Activated CD8-positive, alpha-beta memory T cell treated with anti-CD3 and anti-CD28 coated beads for 48 hours (primary cell): Measurements from ENCODE around the gene SMARCA4.
"Not testable (repeated sequence)": the region's sequence is repeated elsewhere in the genome, so short reads cannot be mapped to it uniquely, and the experiment has no call there.

Source experiments
- DNase-seq, 3 experiments: peaks; one replicate each; pipeline ENCODE4 v3.0.0-alpha.2; 2020; ENCODE audit warnings: low read depth in 2 of 3, low spot score in 2 of 3

SMARCA4 gene

DNA sequence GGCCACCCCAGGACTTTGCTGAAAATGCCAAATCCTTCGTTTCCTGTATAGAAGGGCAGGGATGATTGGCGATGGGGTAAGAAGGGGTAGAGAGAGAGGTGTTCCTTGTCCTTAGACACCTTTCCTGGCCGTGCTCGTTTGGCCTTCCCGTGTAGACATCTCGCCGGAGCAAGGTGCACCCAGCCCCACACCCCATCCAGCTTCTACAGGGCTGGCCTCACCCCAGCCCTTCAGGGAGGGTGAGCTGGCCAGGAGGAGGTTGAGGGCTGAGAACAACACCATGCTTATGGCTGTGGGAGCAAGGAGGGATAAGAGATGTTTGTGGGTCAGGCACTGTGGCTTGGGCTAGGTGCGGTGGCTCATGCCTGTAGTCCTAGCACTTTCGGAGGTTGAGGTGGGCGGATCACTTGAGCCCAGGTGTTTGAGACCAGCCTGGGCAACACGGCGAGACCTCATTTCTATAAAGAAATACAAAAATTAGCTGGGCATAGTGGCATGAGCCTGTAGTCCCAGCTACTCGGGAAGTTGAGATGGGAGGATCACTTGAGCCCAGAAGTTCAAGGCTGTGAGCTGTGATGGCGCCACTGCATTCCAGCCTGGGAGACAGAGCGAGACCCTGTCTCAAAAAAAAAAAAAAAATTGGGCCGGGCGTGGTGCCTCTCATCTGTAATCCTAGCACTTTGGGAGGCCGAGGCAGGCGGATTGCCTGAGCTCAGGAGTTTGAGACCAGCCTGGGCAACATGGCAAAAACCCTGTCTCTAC lies 15.5 kb downstream of the SMARCA4 start:
- DNase-seq = no peak

DNA sequence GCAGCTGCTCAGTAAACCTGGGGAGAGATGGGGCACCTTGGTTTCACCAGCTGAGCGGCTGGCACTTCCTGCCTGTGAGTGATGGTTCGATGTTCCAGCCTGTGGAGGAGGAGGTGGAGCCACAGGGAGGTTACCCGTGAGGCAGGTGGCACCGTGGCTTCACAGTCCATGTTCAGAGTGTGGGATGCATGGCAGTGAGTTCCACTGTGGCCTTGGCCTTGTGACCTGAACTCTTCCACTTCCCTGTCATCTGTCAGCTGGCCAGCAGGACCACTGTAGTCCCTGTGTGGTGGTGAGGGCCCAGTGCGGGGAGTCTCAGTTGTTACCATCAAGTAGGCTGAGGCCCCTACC lies 16.9 kb downstream of the SMARCA4 start:
- DNase-seq = no peak

DNA sequence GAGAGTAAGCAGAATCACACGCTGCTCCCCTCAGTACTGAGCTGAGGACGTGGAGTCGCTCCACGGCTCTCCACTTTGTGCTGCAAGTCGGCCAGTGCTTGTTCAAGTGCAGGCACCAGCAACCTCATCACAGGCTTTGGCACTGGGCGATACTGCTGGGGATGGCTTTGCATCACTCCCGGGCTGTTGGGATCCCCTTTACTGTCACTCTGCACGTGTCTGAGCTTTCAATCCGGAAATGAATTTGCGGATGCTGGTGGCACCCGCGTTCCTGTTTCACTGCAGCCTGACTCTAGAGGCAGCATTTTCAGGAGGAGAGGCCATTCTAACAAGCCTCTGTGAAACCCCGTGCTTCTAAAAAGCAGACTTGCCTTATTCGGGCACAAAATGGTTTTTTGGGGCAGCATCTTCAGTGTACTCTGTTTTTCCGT lies 19.1 kb downstream of the SMARCA4 start:
- DNase-seq = no peak

DNA sequence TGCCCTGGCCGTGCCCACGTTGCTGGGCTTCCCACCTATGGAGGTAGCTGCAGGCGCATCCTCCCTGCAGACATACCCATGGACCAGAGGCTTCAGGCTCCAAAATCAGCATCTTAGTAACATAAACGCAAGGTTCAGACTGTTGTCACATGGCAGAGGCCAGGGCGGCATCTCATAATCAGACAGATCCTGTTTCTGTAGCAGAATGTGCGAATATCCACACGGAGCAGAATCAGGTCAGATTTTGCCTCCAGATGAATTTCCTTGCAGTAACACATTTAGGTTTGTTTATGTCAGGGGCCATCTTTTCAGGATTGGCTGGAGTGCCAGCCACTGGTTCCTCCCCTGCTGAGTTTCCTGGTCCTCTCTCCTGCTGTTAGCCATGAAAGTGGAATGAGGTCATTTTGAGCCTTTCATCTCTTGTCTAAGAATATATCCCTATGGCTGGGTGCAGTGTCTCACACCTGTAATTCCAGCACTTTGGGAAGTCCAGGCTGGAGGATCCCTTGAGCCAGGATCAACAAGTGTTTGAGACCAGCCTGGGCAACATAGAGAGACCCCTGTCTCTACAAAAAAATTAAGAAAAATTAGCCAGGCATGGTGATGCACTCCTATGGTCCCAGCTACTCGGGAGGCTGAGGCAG lies 20.5 kb downstream of the SMARCA4 start:
- DNase-seq = no peak

DNA sequence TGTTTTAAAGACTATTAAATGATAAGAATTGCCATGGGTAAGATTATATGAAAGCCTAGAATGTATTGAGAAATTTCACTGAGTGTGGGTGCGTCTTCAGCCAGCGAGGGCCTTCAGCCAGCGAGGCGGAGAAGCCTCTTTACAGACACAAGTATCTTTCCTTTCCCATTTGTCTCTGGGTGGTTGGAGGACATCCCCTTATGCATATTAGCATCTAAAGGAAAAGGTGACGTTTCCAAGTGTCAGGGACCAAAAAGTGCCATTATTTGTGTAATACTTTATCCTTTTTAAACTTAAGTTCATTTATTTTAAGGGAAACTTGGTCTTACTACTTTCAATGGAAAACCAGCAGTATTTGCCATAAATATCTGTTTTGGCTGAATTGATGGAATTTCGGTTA lies 22.2 kb downstream of the SMARCA4 start:
- no peak for DNase-seq

DNA sequence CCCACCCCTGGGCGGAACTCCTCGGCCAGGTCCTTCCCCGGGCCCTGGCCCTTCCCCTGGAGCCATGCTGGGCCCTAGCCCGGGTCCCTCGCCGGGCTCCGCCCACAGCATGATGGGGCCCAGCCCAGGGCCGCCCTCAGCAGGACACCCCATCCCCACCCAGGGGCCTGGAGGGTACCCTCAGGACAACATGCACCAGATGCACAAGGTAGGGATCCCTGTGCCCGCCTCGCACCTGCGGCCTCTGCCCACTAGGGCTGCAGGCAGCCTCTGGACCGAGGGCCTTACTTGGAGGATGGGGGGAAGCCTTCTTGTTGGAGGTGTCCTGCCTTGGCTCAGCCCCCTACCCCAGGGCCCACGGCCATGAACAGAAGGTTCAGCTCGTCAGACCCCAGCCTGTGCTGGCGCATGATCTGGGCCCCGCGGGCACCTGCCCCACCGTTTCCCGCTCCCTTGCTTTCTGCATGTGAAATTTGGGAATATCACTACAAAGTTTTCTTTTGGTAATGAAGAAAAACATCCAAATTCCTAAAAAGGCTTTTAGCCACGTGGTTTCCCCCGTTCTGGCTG lies 23.4 kb downstream of the SMARCA4 start:
- DNase-seq = no peak

DNA sequence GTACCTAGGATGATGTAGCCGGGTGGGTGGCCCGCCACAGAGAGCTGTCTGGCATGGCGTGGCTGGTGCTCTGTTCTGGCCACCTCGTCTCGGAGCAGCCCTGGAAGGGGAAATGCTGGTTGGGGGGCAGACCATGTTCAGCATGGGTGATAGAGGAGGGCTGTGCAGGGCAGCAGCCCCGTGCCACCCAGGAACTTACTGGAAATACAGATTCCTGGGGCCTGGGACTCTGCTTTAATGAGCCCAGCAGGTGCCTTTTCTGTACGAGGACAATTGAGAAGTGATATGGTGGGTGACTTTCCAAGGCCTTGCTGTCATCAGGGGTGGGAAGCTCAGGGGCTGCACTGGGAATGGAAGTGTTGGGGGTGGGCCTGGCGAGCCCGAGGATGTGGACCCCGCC lies 24.7 kb downstream of the SMARCA4 start:
- DNase-seq = no peak

DNA sequence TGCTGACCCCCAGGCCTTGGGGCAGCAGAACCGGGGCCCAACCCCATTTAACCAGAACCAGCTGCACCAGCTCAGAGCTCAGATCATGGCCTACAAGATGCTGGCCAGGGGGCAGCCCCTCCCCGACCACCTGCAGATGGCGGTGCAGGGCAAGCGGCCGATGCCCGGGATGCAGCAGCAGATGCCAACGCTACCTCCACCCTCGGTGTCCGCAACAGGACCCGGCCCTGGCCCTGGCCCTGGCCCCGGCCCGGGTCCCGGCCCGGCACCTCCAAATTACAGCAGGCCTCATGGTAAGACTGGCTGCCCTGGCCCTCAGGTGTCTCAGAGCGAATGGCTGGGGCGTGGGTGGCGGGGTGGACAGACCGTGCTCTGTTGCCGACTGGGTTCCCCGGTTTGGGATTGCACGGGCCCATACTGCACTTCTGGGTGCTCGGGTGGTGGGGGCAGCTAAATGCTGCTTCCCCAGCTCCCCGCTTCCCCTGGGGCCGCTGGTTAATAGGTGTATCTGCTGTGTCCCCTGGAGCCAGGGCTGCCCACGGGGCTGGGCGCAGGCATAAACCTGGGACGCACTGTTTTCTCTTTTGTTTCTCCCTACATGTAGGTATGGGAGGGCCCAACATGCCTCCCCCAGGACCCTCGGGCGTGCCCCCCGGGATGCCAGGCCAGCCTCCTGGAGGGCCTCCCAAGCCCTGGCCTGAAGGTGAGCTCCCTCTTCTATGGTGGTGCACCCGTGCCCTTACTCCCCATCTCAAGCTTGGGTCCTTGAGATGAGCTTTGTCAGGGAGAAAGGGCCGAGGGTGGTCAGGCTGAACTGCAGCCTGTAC lies 25.7 kb downstream of the SMARCA4 start:
- DNase-seq = no peak

DNA sequence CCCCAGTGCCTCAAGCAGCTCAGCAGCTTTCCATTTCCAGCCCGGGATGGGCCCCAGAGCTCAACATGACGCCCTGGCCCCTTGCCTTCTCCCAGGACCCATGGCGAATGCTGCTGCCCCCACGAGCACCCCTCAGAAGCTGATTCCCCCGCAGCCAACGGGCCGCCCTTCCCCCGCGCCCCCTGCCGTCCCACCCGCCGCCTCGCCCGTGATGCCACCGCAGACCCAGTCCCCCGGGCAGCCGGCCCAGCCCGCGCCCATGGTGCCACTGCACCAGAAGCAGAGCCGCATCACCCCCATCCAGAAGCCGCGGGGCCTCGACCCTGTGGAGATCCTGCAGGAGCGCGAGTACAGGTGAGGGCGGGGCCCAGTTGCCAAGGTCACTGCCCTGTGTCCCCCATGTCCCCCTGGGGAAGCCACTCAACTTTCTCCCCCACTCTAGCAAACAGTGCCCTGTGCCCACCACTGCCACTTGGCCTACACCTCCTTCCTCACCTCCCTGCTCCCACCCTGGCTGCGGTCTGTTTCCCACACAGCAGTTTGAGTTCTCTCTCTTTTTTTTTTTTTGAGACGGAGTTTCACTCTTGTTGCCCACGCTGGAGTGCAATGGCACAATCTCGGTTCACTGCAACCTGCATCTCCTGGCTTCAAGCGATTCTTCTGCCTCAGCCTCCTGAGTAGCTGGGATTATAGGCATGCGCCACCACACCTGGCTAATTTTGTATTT lies 26.9 kb downstream of the SMARCA4 start:
- DNase-seq = no peak

DNA sequence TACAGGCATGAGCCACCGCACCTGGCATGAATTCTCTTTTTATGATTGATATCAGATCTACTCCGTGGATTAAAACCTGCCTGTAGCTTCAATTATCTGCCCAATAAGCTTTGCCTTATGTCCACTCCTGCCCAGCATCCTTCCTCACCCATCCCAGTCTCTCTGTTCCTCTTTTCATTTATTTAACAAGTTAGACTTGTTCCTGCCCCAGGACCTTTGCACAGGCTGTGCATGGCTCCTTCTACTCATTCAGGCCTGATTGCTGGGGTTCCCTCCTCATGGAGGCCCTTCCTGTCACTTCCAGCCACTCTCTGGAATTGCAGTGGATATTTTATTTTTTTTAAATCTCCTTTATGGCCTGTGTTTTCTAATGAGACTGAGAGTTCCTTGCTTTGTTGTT lies 27.6 kb downstream of the SMARCA4 start:
- no peak for DNase-seq

DNA sequence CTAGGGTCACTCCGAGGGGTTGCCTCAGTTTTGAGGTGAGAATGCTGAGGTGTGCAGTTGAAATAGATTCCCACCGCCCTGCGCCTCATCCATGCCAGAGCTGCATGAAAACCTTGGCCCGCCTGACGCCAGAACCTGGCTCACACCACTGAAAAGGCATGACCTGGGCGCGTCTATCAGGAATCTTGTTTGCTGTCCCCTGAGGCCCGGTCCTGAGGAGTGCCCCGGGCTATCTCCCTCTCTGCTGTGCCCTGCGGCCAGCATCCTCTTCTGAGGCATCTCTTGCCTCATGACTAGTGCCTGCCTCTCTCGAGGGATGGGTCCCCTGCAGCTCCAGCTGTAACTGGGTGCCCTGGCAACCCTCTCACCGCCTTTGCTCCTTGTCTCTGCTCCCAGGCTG lies 28.1 kb downstream of the SMARCA4 start:
- no peak for DNase-seq

DNA sequence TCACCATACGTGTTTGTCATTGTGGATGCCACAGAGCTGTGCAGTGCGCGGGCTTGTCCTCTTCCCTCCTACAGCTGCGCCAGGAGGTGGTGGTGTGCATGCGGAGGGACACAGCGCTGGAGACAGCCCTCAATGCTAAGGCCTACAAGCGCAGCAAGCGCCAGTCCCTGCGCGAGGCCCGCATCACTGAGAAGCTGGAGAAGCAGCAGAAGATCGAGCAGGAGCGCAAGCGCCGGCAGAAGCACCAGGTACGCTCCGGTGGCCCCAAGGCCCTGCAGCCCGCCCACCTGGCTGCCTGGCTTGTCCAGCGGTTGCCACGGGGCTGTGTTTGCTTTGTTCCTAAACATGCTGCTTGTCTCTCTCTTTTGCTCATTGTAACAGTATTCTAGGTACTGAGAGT lies 30.2 kb downstream of the SMARCA4 start:
- no peak for DNase-seq

DNA sequence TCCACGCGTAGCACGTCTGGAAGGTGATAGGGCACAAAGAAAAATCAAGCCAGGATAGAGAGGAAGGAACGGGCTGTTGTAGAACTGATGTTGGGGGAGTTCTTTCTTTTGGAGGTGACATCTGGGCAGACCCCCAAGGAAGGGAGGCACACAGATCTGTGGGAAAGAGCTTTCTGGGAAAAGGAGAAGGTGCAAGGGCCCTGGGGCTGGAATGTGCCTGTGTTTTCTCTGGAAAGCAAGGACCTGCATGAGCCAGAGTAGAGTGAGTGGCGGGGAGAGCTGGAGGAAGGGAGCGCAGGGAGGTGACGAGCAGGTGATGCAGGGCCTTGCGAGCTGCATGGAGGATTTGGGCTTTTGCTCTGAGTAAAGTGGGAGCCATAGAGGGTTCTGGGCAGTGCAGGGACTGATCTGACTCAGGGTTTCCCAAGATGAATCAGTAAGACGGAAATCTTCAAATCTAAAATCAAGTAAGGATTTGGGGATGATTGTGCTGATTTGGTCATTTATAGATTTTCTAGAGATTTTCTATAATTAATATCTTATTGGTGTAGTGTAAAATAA lies 30.8 kb downstream of the SMARCA4 start:
- no peak for DNase-seq

DNA sequence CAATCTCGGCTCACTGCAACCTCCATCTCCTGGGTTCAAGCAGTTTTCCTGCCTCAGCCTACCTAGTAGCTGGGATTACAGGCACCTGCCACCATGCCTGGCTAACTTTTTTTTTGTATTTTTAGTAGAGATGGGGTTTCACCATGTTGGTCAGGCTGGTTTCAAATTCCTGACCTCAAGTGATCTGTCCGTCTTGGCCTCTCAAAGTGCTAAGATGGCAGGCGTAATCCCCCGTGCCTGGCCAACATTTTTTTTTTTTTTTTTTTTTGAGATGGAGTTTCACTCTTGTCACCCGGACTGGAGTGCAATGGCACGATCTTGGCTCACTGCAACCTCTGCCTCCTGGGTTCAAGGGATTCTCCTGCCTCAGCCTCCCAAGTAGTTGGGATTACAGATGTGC lies 31.3 kb downstream of the SMARCA4 start:
- DNase-seq = not testable (repeated sequence)

DNA sequence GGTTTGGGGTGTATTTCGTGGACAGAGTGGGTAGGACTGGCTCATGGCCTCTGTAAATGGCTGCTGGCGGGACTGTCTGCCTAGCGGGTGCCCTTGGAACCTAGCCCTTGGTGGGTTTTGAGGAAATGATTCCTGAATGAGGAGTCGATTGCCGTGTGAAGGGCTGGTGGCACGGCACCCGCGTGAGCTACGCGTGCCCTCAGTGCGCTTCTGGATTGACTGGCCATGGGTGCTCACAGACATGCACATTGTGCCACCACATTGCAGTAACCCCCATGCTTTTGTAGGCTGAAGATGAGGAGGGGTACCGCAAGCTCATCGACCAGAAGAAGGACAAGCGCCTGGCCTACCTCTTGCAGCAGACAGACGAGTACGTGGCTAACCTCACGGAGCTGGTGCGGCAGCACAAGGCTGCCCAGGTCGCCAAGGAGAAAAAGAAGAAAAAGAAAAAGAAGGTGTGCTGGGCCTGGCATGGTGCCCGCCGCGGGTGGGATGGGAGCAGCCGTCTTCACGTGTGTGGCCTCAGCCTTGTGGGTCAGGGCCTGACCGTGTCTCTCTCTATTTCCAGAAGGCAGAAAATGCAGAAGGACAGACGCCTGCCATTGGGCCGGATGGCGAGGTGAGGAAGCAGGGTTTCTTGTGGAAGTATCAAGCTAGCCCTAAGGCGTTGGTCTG lies 35.2 kb downstream of the SMARCA4 start:
- DNase-seq = no peak

DNA sequence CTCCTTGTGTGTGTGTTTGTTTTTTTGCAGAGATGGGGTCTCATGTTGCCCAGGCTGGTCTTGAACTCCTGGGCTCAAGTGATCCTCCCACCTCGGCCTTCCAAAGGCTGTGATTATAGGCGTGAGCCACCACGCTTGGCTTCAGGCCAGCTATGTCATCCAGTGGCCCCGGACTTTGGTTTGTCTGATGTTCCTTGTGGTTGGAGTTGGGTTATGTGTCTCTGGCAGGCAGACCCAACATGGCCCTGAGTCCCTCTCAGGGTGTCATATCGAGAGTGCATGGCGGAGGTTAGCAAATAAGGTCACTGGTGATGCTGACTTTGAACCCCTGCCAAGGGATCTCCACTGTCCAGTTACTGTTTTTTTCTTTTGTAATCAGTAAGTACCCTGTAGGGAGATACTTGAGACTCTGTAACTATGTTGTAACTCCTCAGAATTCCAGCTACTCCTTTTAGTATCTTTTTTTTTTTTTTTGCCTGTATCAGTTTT lies 37.3 kb downstream of the SMARCA4 start:
- no peak for DNase-seq

DNA sequence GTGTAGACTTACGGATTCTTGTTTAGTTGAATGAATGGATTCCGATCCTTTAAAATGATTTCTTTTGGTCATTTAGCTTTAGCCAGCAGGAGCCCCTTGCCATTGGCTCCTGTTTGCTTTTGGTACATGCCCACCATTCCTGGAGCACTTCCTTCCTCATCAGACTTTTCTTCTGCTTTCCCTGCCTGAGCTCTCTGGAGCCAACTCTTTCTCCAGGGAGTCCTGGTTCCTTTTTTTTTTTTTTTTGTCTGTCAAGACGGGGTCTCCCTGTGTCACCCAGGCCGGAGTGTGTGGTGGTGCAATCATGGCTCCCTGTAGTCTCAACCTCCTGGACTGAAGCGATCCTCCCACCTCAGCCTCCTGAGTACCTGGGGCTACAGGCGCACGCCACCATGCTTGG lies 37.8 kb downstream of the SMARCA4 start:
- no peak for DNase-seq

DNA sequence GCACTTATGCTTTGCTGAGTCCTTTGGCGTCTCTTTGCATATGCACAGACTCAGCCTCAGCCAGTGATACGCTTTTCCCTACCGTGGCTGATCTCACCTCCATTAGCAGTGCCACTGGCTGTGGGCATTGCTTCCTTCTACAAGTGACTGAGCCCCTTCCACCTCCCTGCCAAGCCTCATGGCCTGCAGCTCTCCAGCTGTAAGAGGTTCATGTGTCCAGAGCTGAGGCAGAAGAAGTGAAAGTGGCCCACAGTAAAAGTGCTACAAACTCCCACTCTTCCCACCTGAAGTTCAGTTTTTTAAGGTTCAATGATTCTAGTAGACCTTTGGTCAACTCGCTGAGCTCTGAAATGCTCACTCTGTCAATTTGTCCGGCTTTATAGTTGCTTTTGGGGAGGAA lies 44.7 kb downstream of the SMARCA4 start:
- no peak for DNase-seq

DNA sequence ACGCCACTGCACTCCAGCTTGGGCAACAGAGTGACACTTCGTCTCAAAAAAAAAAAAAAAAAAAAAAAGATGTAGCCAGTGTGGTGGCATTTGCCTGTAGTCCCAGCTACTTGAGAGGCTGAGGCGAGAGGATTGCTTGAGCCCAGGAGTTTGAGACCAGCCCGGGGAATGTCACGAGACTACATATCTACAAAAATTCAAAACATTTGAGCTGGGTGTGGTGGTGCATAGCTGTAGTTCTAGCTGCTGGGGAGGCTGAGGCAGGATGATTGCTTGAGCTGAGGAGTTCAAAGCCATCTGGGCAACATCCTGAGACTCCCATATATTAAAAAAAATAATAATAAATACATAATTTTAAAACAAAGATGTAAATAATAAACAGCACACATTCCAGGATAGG lies 46.6 kb downstream of the SMARCA4 start:
- no peak for DNase-seq

DNA sequence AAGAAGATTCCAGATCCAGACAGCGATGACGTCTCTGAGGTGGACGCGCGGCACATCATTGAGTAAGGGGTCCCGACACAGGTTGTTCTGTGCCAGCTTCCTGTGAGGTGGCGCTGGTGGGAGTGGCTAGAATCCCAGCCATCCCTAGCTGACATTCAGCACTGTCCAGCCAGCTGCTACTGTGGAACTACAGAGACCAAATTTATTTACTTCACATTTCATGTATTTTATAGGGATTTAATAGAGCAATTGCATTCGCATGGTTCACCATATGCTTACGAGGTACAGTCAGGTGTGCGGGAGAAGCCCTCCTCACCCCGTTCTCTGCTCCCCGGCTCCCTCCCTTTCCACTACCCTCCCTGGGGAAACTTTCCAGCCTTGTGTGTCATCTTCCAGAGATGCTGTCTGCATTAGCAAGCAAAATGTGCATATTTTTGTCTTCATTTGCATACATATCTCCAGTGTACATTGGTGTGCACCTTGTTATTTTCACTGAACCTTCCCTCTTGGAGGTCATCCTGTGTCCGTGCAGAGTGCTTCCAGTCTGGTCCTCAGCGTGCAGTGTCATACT lies 47.2 kb downstream of the SMARCA4 start:
- DNase-seq = no peak
